Vagina (tissue), 2 donors: ENCODE measurements around the gene RNU5B-1. TPM values are rescaled to one million over a fixed set of nuclear protein-coding genes. Genes with fewer than 3 reads are reported as not detected.
"Not testable (repeated sequence)": the region's sequence is repeated elsewhere in the genome, so short reads cannot be mapped to it uniquely, and the experiment has no call there.

Experiments used
- DNase-seq, 2 donors: peaks; one replicate each; pipeline ENCODE4 v3.0.0-alpha.2; 2017; ENCODE audit errors: extremely low spot score in 2 of 2
- H3K27ac ChIP-seq: fragments of 200-600 bp; sonication (generic); one replicate; pipeline ENCODE4 v1.5.1; 2019
- H3K27me3 ChIP-seq: fragments of 200-600 bp; sonication (generic); one replicate; pipeline ENCODE4 v1.5.1; 2019
- H3K36me3 ChIP-seq, 2 donors: fragments of 200-600 bp; sonication (generic); one replicate each; pipeline ENCODE4 v1.5.1; 2017 to 2019
- H3K4me1 ChIP-seq: fragments of 200-600 bp; sonication (generic); one replicate; pipeline ENCODE4 v1.5.1; 2019
- H3K4me3 ChIP-seq, 2 donors: fragments of 200-600 bp; sonication (generic); 1 replicate in 1 of 2; 2 replicates in 1 of 2; pipeline ENCODE4 v1.5.1; 2016 to 2019
- H3K9me3 ChIP-seq: fragments of 200-600 bp; sonication (generic); one replicate; pipeline ENCODE4 v1.5.1; 2019
- POLR2A ChIP-seq, 2 donors: fragments of 450-650 bp; IDR thresholded peaks; one replicate each; pipeline ENCODE4 v1.6.1; 2017; ENCODE audit warnings: antibody characterized with exemption in 2 of 2, mild to moderate bottlenecking in 2 of 2, moderate library complexity in 2 of 2
- POLR2AphosphoS5 ChIP-seq, 2 donors: sonication (generic); formaldehyde crosslinking; IDR thresholded peaks; one replicate each; pipeline ENCODE4 v1.9.0; 2017; ENCODE audit warnings: antibody characterized with exemption in 2 of 2, mild to moderate bottlenecking in 2 of 2, low read depth in 1 of 2; ENCODE audit not compliant: insufficient read depth in 1 of 2
- intact Hi-C: fragments of 100-400 bp; cut with DNase I; formaldehyde crosslinking; loops from one replicate; pipeline ENCODE4 v1.15.1; 2023
- total RNA-seq: library from RNA; depleted of rRNA; stranded (reverse); fragments of >200 nt; gene quantifications from one replicate; pipeline ENCODE4 v1.2.3, GENCODE V29; 2016
- TF ChIP-seq, protein P1 (sequence below), 3 experiments: fragments of 450-650 bp in 2 of 3; fragments of 200-600 bp in 1 of 3; sonication (generic) in 1 of 3; IDR thresholded peaks; one replicate each; pipeline ENCODE4 v1.5.1; 2017 to 2019; ENCODE audit warnings: antibody characterized with exemption in 3 of 3, mild to moderate bottlenecking in 2 of 3, moderate library complexity in 2 of 3

The RNU5B-1 gene
- total RNA-seq, 1 donor from 2014 or later, result not detected

DNA sequence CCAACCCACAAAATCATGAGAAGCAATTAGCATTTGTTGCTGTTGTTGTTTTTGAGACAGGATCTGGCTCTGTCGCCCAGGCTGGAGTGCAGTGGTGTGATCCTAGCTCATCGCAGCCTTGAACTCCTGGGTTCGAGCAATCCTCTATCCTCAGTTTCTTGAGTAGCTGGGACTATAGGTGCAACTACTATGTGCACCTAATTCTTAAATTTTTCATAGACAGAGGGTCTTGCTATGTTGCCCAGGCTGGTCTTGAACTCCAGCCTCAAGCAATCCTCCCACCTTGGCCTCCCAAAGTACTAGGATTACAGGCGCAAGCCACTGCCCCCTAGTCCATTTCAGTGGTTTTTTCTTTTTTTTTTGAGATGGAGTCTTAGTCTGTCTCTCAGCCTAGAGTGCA lies 36.1 kb upstream of the RNU5B-1 start:
- H3K27ac ChIP-seq, result no peak overlapping the region
- no peaks in the 10 kb centered on the region for H3K27me3 ChIP-seq
- H3K4me1 ChIP-seq, result no peaks in the 10 kb centered on the region
- DNase-seq, result no peak
- H3K4me3 ChIP-seq, result no peak overlapping the region
- peaks cover 0 to 6% of the 10 kb centered on the region in 2 donors for H3K36me3 ChIP-seq
- intact Hi-C loops, result no loop called here
- TF ChIP-seq, protein P1, sequence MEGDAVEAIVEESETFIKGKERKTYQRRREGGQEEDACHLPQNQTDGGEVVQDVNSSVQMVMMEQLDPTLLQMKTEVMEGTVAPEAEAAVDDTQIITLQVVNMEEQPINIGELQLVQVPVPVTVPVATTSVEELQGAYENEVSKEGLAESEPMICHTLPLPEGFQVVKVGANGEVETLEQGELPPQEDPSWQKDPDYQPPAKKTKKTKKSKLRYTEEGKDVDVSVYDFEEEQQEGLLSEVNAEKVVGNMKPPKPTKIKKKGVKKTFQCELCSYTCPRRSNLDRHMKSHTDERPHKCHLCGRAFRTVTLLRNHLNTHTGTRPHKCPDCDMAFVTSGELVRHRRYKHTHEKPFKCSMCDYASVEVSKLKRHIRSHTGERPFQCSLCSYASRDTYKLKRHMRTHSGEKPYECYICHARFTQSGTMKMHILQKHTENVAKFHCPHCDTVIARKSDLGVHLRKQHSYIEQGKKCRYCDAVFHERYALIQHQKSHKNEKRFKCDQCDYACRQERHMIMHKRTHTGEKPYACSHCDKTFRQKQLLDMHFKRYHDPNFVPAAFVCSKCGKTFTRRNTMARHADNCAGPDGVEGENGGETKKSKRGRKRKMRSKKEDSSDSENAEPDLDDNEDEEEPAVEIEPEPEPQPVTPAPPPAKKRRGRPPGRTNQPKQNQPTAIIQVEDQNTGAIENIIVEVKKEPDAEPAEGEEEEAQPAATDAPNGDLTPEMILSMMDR (IDR thresholded peaks at IDR 0.05), result no peak
- TF ChIP-seq POLR2A (IDR thresholded peaks at IDR 0.05), result no peak
- TF ChIP-seq POLR2AphosphoS5 (IDR thresholded peaks at IDR 0.05; ENCODE audit: insufficient read depth in 1 of 2, low read depth in 1 of 2), result no peak
- H3K9me3 ChIP-seq, result no peaks in the 10 kb centered on the region

DNA sequence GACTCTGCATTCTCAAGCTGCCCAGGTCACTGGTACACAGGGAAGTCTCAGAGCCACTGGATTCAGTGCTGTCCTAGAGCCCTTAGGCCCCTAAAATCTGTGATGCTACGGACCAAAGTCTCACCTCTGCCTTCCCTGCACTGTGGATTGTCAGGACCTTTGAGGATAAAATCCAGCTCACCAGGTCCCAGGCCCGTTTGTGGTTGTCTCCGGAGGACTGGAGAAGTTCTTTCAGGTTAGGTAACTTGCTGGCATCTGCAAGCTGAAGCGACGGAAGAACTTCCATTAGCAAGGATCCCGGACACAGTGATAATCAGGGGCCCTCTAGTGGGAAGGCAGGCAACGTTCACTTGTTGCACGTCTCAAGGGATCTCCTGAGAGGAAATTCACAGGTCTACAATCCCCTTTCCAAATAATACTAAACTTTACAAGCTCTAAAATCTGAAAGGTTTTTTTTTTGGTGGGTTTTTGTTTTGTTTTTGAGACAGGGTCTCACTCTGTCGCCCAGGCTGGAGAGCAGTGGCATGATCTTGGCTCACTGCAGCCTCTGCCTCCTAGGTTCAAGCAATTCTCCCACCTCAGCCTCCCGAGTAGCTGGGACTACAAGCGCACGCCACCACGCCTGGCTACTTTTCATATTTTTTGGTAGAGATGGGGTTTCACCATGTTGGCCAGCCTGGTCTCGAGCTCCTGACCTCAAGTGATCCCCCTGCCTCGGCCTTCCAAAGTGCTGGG lies 33.5 kb upstream of the RNU5B-1 start:
- not testable (repeated sequence) for H3K4me1 ChIP-seq, DNase-seq, H3K9me3 ChIP-seq, H3K4me3 ChIP-seq, H3K36me3 ChIP-seq, H3K27me3 ChIP-seq
- peak in 1 of 2 donors; percentile 45 for TF ChIP-seq POLR2AphosphoS5 (IDR thresholded peaks at IDR 0.05; ENCODE audit: insufficient read depth in 1 of 2, low read depth in 1 of 2)
- TF ChIP-seq, protein P1 (IDR thresholded peaks at IDR 0.05), result peak; percentile 64 to 76 (median 65)
- intact Hi-C loops, result loop anchor here (5.0 kb wide), 1 partner anchor 84 kb away; the partner anchor contains the start of gene CLPX
- peak overlapping the region; percentile 35 for H3K27ac ChIP-seq

DNA sequence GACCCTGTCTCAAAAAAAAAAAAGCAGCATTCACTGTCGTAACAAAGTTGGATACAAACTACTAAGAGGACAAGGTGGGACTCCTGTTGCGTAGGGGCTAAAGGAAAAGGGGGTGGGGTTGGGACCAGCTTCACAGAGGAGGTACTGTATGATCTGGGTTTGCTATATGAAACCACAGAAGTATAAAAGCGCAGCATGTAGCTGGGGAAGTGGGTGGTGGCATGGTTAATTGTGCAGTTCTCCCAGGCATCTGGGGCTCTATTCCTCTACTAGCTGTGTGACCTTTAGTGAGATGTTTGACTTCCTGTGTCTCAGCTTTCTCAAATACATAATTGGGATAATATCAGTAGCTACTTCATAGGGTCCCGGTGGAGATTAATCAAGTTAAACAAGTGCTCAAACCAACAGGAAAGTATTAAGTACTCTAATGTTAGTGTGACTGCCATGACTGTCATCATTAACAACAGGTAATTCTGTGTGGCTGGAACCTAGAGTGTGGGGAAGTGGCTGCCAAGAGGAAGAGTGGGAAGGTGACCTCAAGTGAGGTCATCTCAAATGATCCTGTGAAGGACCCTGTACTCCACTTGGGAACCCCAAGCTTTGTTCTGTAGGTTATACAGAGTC lies 29.3 kb upstream of the RNU5B-1 start:
- H3K27me3 ChIP-seq, result no peaks in the 10 kb centered on the region
- peaks cover 0 to 4% of the 10 kb centered on the region in 2 donors for H3K36me3 ChIP-seq
- TF ChIP-seq POLR2AphosphoS5 (IDR thresholded peaks at IDR 0.05; ENCODE audit: insufficient read depth in 1 of 2, low read depth in 1 of 2), result no peak
- no peak for TF ChIP-seq POLR2A (IDR thresholded peaks at IDR 0.05)
- TF ChIP-seq, protein P1 (IDR thresholded peaks at IDR 0.05), result no peak
- intact Hi-C loops, result no loop called here
- no peak overlapping the region for H3K4me3 ChIP-seq
- no peaks in the 10 kb centered on the region for H3K4me1 ChIP-seq
- H3K27ac ChIP-seq, result no peak overlapping the region
- no peak for DNase-seq
- no peaks in the 10 kb centered on the region for H3K9me3 ChIP-seq

DNA sequence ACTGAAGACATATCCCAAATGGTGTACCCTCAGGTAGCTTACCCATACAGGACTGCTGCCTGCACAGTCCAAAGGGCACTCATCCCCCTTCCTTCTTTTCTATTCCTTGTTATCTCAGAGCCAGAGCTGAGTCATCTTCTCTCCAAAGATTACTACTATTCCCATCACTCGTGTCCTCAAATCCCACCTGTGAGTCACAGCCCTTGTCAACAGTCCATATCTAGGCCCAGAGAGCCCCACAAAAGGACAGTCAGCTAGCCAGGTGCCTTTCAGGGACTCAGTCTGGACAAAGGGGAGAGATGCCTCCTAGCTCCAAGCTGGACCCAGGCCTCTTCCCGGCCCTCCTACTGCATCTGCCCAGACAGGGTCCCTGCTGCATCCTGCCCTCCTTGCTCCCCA lies 28.8 kb upstream of the RNU5B-1 start:
- Histone ChIP-seq H3K4me3 (no peak overlapping the region), H3K27me3 (no peaks in the 10 kb centered on the region), H3K9me3 (no peaks in the 10 kb centered on the region), H3K27ac (no peak overlapping the region), H3K4me1 (no peaks in the 10 kb centered on the region), H3K36me3 (no peaks in the 10 kb centered on the region)
- DNase-seq, result no peak
- intact Hi-C loops, result no loop called here
- no peak for TF ChIP-seq POLR2A (IDR thresholded peaks at IDR 0.05)
- TF ChIP-seq, protein P1 (IDR thresholded peaks at IDR 0.05), result no peak
- no peak for TF ChIP-seq POLR2AphosphoS5 (IDR thresholded peaks at IDR 0.05; ENCODE audit: insufficient read depth in 1 of 2, low read depth in 1 of 2)

DNA sequence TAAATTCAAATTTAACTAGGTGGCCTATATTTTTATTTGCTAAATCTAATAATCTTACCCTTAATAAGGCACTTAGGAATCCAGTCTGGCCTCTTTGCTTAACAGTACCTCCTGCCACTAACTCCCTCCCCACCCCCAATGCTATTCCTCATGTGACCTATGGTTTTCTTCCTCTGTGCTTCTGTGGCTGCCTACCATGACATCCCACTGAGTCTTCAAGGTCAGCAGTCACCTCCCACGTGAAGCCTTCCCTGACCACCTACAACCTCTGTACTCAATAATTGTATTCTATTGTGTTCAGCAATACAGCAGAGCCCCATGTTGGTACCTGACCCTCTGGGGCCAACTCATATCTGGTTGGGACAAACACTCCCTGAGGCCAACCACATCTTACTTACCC lies 27.5 kb upstream of the RNU5B-1 start:
- TF ChIP-seq, protein P1 (IDR thresholded peaks at IDR 0.05), result no peak
- TF ChIP-seq POLR2AphosphoS5 (IDR thresholded peaks at IDR 0.05; ENCODE audit: insufficient read depth in 1 of 2, low read depth in 1 of 2), result no peak
- no peak overlapping the region for H3K27ac ChIP-seq
- H3K4me3 ChIP-seq, result no peak overlapping the region
- DNase-seq, result no peak
- H3K9me3 ChIP-seq, result no peaks in the 10 kb centered on the region
- intact Hi-C loops, result no loop called here
- no peaks in the 10 kb centered on the region for H3K4me1 ChIP-seq
- H3K27me3 ChIP-seq, result no peaks in the 10 kb centered on the region
- no peaks in the 10 kb centered on the region for H3K36me3 ChIP-seq
